Activated naive CD4-positive, alpha-beta T cell treated with anti-CD3 and anti-CD28 coated beads, Interleukin-2, amount 50 U/mL, for 24 hours (primary cell): ENCODE measurements around the gene GSTT4.
"Not testable (repeated sequence)": the region's sequence is repeated elsewhere in the genome, so short reads cannot be mapped to it uniquely, and the experiment has no call there.

Source experiments
- H3K27ac Mint-ChIP-seq: one replicate; pipeline ENCODE4 v1.8.0; 2021; ENCODE audit warnings: mild to moderate bottlenecking, mixed read lengths
- H3K27me3 Mint-ChIP-seq: one replicate; pipeline ENCODE4 v1.8.0; 2021; ENCODE audit warnings: mixed read lengths
- H3K36me3 Mint-ChIP-seq: one replicate; pipeline ENCODE4 v1.8.0; 2021; ENCODE audit warnings: mixed read lengths
- H3K4me1 Mint-ChIP-seq: one replicate; pipeline ENCODE4 v1.8.0; 2021; ENCODE audit warnings: mixed read lengths
- H3K4me3 Mint-ChIP-seq: one replicate; pipeline ENCODE4 v1.8.0; 2021; ENCODE audit warnings: mild to moderate bottlenecking, mixed read lengths
- H3K9me3 Mint-ChIP-seq: one replicate; pipeline ENCODE4 v1.8.0; 2021; ENCODE audit warnings: mixed read lengths

The GSTT4 gene

GRCh38 chr22:24007253-24008021 is 2.2 kb upstream of the GSTT4 start:
- no peaks in the 10 kb centered on the region for H3K36me3 Mint-ChIP-seq
- H3K27ac Mint-ChIP-seq, result no peak overlapping the region
- H3K9me3 Mint-ChIP-seq, result no peaks in the 10 kb centered on the region
- H3K4me3 Mint-ChIP-seq, result no peak overlapping the region
- H3K27me3 Mint-ChIP-seq, result no peaks in the 10 kb centered on the region
- H3K4me1 Mint-ChIP-seq, result peaks cover 3% of the 10 kb centered on the region

GRCh38 chr22:24006914-24007214 is 1.6 kb upstream of the GSTT4 start:
- H3K27ac Mint-ChIP-seq, result no peak overlapping the region
- H3K9me3 Mint-ChIP-seq, result no peaks in the 10 kb centered on the region
- H3K4me1 Mint-ChIP-seq, result no peaks in the 10 kb centered on the region
- no peak overlapping the region for H3K4me3 Mint-ChIP-seq
- no peaks in the 10 kb centered on the region for H3K27me3 Mint-ChIP-seq
- H3K36me3 Mint-ChIP-seq, result no peaks in the 10 kb centered on the region

GRCh38 chr22:24006207-24006913 is 1.1 kb upstream of the GSTT4 start:
- Mint-ChIP-seq H3K27me3 (no peaks in the 10 kb centered on the region), H3K4me1 (no peaks in the 10 kb centered on the region), H3K4me3 (no peak overlapping the region), H3K36me3 (no peaks in the 10 kb centered on the region), H3K9me3 (no peaks in the 10 kb centered on the region), H3K27ac (no peak overlapping the region)

DNA sequence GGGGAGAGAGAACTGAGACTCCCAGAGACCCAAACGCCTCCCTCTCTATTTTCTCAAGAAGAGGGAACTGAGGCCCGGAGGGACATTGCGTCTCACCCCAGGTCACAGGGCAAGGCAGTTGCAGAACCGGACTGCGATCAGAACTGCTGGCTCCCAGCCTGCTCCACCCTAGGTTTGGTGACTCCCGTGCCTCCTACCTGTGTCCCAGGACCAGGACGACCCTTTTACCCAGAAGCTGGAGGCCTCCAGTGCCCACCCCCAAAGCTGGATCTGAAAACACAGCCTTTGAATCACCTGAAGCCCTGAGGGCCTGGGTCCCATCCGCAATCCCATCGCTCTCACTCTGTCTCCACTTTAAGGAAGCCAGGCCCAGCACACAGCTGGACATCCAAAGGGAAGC is 1.4 kb downstream of the GSTT4 start:
- Mint-ChIP-seq H3K4me1 (no peaks in the 10 kb centered on the region), H3K9me3 (no peaks in the 10 kb centered on the region), H3K36me3 (no peaks in the 10 kb centered on the region), H3K4me3 (no peak overlapping the region), H3K27ac (no peak overlapping the region), H3K27me3 (no peaks in the 10 kb centered on the region)

DNA sequence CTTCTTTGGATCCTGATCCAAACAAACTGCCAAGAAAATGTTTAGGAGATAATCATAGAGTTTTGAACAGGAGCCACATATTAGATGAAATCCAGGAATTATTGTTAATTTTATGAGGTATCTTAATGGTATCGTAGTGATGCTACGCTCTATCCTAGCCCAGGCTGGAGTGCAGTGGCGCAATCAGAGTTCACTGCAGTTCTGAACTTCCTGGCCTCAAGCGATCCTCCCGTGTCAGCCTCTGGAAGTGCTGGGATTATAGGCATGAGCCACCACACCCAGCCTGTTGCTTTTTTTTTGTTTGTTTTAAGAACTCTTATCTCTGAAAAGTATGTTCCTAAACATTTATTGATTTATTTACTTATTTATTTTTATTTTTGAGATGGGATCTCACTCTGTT is 2.4 kb downstream of the GSTT4 start:
- Mint-ChIP-seq H3K4me1 (no peaks in the 10 kb centered on the region), H3K9me3 (no peaks in the 10 kb centered on the region), H3K36me3 (no peaks in the 10 kb centered on the region), H3K4me3 (no peak overlapping the region), H3K27me3 (no peaks in the 10 kb centered on the region), H3K27ac (no peak overlapping the region)

- Mint-ChIP-seq H3K4me1 (no peaks in the 10 kb centered on the region), H3K27ac (no peak overlapping the region), H3K27me3 (no peaks in the 10 kb centered on the region), H3K36me3 (no peaks in the 10 kb centered on the region), H3K4me3 (no peak overlapping the region), H3K9me3 (no peaks in the 10 kb centered on the region)
Observed at GRCh38 chr22:24002272-24002671, 3.0 kb downstream of the GSTT4 start.

DNA sequence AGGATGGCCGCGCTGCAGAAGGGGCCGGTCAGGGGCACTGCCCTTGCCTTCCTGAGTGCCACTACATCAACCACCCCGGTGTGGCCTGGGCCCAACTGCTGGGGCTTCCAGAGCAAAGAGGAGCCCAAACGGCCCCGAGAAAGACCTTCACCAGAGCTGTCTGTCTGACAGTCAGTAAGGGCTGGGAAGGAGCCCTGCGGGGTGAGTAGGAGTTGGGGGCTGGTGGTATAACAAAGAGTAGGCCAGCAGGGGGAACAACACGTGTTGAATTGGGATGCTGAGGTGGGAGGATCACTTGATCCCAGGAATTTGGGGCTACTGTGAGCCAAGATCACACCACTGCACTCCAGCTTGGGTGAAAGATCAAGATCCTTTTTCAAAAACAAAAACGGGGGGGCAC is 3.9 kb downstream of the GSTT4 start:
- Mint-ChIP-seq H3K9me3 (no peaks in the 10 kb centered on the region), H3K36me3 (no peaks in the 10 kb centered on the region), H3K4me1 (no peaks in the 10 kb centered on the region), H3K27ac (no peak overlapping the region), H3K4me3 (no peak overlapping the region), H3K27me3 (no peaks in the 10 kb centered on the region)

GRCh38 chr22:23999779-24000178 is 5.5 kb downstream of the GSTT4 start:
- H3K4me3 Mint-ChIP-seq, H3K27me3 Mint-ChIP-seq, H3K36me3 Mint-ChIP-seq, H3K4me1 Mint-ChIP-seq, H3K9me3 Mint-ChIP-seq, H3K27ac Mint-ChIP-seq: not testable (repeated sequence)

- Mint-ChIP-seq H3K36me3 (no peaks in the 10 kb centered on the region), H3K27me3 (no peaks in the 10 kb centered on the region), H3K27ac (no peak overlapping the region), H3K4me3 (no peak overlapping the region), H3K9me3 (no peaks in the 10 kb centered on the region), H3K4me1 (no peaks in the 10 kb centered on the region)
Observed at GRCh38 chr22:23997092-23997491, 8.2 kb downstream of the GSTT4 start.

GRCh38 chr22:23993581-23994177 is 11.6 kb downstream of the GSTT4 start:
- H3K4me3 Mint-ChIP-seq, result not testable (repeated sequence)

GRCh38 chr22:23993080-23993479 is 12.2 kb downstream of the GSTT4 start:
- not testable (repeated sequence) for H3K27me3 Mint-ChIP-seq, H3K9me3 Mint-ChIP-seq, H3K27ac Mint-ChIP-seq, H3K4me1 Mint-ChIP-seq, H3K4me3 Mint-ChIP-seq, H3K36me3 Mint-ChIP-seq

More at GRCh38 chr22:23993581-23994177, 11.6 kb downstream of the GSTT4 start:
- H3K9me3 Mint-ChIP-seq, H3K27ac Mint-ChIP-seq, H3K36me3 Mint-ChIP-seq, H3K4me1 Mint-ChIP-seq, H3K27me3 Mint-ChIP-seq: not testable (repeated sequence)

DNA sequence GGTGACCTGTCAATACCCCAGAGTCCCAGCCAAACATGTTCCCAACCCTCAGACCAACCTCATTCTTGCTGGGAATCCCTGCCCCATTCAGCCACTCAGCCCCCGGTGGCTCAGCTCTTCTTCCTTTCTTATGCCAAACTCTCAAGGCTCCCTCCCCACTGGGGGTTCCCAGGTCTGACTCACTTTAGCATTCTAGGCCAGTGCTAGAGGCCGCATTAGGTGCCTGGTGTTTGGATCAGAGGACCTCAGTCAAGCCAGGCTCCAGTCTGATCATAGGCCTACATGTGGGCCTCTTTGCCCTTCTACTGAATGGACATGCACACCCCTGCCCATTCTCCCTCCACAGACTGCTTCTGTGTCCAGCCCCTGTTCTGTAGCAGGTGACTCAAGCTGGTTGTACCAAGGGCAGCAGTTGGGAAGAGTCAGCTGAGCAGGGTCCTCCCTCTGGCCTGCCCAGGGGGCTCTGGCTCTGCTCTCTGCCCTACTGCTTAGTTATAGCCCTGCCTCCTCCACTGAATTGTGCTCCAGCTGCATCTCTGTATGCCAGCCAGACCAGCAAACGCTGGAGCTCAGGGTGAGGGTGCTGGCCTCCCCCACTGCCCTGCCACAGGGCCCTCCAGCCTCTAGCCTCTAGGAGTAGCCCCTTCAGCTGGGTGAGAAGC is 15.5 kb downstream of the GSTT4 start:
- H3K9me3 Mint-ChIP-seq, H3K36me3 Mint-ChIP-seq, H3K4me1 Mint-ChIP-seq, H3K27me3 Mint-ChIP-seq, H3K27ac Mint-ChIP-seq, H3K4me3 Mint-ChIP-seq: not testable (repeated sequence)

DNA sequence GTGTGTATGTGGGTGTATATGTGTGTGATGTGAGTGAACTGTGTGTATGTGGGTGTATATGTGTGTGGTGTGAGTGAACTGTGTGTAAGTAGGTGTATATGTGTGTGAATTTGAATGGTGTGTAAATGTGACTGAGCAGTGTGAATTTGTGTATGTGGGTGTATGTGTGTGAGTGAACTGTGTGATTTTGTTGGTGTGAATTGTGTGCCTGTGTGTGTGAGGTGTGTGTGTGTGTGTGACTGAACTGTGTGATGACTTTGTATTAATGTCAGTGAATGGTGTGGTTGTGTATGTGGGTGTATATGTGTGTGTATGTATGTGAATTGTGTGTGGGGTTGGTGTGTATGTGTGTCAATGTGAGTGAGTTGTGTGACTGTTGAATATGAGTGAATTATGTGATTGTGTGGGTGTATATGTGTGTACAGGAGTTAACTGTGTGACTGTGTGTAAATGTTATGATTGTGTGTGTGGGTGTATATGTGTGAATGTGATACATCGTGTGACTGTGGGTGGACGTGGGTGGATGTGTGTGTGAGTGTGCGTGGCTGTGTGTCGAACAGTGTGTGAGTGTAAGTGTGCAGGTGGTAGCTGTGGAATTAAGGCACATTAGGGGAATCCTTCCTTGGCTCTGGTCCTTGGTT is 18.6 kb downstream of the GSTT4 start:
- not testable (repeated sequence) for H3K4me1 Mint-ChIP-seq, H3K27ac Mint-ChIP-seq, H3K27me3 Mint-ChIP-seq, H3K36me3 Mint-ChIP-seq, H3K4me3 Mint-ChIP-seq, H3K9me3 Mint-ChIP-seq

GRCh38 chr22:23986089-23986488 is 19.2 kb downstream of the GSTT4 start:
- not testable (repeated sequence) for H3K4me1 Mint-ChIP-seq, H3K4me3 Mint-ChIP-seq, H3K9me3 Mint-ChIP-seq, H3K36me3 Mint-ChIP-seq, H3K27ac Mint-ChIP-seq, H3K27me3 Mint-ChIP-seq

DNA sequence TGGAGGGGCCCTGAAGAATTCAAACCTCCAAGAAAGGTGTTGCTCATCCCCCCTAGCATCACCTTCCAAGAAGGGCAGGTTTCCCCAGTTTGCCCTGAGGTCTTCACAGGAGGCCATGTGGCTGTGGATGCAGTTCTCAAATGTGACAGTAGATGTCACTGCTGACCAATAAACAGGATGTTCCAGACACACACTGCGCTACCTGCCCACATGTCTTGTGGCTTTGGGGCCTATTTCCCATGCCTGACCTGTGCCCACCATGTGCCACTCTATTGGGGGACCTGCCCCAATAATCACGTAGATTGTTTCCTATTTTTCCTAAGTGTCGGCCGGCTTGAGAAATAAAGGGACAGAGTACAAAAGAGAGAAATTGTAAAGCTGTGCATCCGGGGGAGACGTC is 20.8 kb downstream of the GSTT4 start:
- Mint-ChIP-seq H3K27ac (no peak overlapping the region), H3K27me3 (peaks cover 2% of the 10 kb centered on the region), H3K9me3 (no peaks in the 10 kb centered on the region), H3K4me3 (no peak overlapping the region), H3K36me3 (no peaks in the 10 kb centered on the region), H3K4me1 (peaks cover 8% of the 10 kb centered on the region)

- H3K36me3 Mint-ChIP-seq, H3K4me3 Mint-ChIP-seq: not testable (repeated sequence)
Observed at GRCh38 chr22:23980567-23980966, 24.7 kb downstream of the GSTT4 start.

More at GRCh38 chr22:23980567-23980966, 24.7 kb downstream of the GSTT4 start:
- H3K27me3 Mint-ChIP-seq, H3K27ac Mint-ChIP-seq, H3K9me3 Mint-ChIP-seq, H3K4me1 Mint-ChIP-seq: not testable (repeated sequence)
